Activated gamma-delta T cell treated with anti-CD3 and anti-CD28 coated beads, Interleukin-2, amount 50 U/mL, for 16 hours (primary cell): Measurements from ENCODE around the gene PREP.
"Not testable (repeated sequence)": the region's sequence is repeated elsewhere in the genome, so short reads cannot be mapped to it uniquely, and the experiment has no call there.

Experiments used
- DNase-seq: peaks from one replicate; pipeline ENCODE4 v3.0.0-alpha.2; 2020; ENCODE audit warnings: low read depth

Gene PREP

GRCh38 chr6:105344881-105345370 lies 58.0 kb downstream of the PREP start:
- no peak for DNase-seq

- DNase-seq: not testable (repeated sequence)
Measured at GRCh38 chr6:105338350-105338983, 64.4 kb downstream of the PREP start.

GRCh38 chr6:105336986-105337385 lies 65.9 kb downstream of the PREP start:
- no peak for DNase-seq

GRCh38 chr6:105332576-105332975 lies 70.3 kb downstream of the PREP start:
- DNase-seq: no peak

GRCh38 chr6:105331927-105332326 lies 71.0 kb downstream of the PREP start:
- no peak for DNase-seq

- no peak for DNase-seq
Measured at GRCh38 chr6:105330913-105331312, 72.0 kb downstream of the PREP start.

- DNase-seq: no peak
Measured at GRCh38 chr6:105330364-105330763, 72.5 kb downstream of the PREP start.

- no peak for DNase-seq
Measured at GRCh38 chr6:105326833-105327770, 75.8 kb downstream of the PREP start.

- DNase-seq: no peak
Measured at GRCh38 chr6:105326216-105326615, 76.7 kb downstream of the PREP start.

GRCh38 chr6:105324386-105324950 lies 78.4 kb downstream of the PREP start:
- no peak for DNase-seq

GRCh38 chr6:105322499-105323225 lies 80.2 kb downstream of the PREP start:
- no peak for DNase-seq

GRCh38 chr6:105321728-105322127 lies 81.2 kb downstream of the PREP start:
- DNase-seq: no peak

GRCh38 chr6:105321207-105321606 lies 81.7 kb downstream of the PREP start:
- DNase-seq: no peak

GRCh38 chr6:105320765-105321164 lies 82.1 kb downstream of the PREP start:
- no peak for DNase-seq

- DNase-seq: no peak
Measured at GRCh38 chr6:105320271-105320670, 82.6 kb downstream of the PREP start.

GRCh38 chr6:105319331-105319730 lies 83.6 kb downstream of the PREP start:
- DNase-seq: no peak

GRCh38 chr6:105318660-105319059 lies 84.2 kb downstream of the PREP start:
- DNase-seq: no peak

- no peak for DNase-seq
Measured at GRCh38 chr6:105317607-105318533, 85.0 kb downstream of the PREP start.

- no peak for DNase-seq
Measured at GRCh38 chr6:105313211-105313610, 89.7 kb downstream of the PREP start.

GRCh38 chr6:105310947-105311346 lies 91.9 kb downstream of the PREP start:
- DNase-seq: no peak

- DNase-seq: no peak
Measured at GRCh38 chr6:105310371-105310770, 92.5 kb downstream of the PREP start.
